GM21723 (cell line): ENCODE measurements around the gene LHFPL2.

ENCODE experiments used
- ATAC-seq: cut with Tn5 transposase; IDR thresholded peaks from one replicate; pipeline ENCODE4 v1.9.1; 2021; ENCODE audit warnings: mild to moderate bottlenecking, moderate library complexity; ENCODE audit not compliant: unreplicated experiment

LHFPL2 gene

DNA sequence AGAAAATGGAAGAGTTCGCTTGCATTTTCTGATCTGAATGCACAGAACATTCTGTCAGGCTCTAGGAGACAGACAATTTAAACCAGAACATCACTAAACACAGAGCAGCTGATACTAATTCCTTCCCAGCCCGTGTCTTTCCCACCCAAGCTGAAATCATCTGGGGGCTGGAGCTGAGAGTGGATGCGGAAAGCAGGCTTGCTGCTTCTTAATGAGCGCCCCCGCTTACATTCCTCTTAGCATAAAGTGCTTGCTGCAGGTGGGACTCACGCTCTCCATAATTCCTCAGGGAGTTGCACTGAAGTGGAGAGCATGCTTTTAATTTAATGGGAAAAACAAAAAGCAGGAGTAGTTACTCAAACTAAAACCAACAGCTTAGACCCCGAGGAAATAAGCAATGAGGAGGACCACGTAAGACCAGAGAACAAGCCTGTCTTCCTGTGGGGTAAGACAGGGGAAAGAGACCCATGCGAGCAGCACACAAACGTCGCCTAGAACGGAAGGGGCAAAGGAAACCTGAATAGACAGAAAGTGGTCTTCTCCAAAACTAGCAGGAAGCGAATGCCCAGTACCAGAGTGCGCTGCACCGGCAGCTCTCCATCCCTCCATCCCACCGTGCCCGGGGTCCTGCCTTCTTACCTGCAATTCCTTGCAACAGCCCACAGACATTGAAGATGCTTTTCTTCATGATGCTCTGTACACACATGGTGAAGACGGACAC lies 139.3 kb downstream of the LHFPL2 start:
- ATAC-seq = no peak

DNA sequence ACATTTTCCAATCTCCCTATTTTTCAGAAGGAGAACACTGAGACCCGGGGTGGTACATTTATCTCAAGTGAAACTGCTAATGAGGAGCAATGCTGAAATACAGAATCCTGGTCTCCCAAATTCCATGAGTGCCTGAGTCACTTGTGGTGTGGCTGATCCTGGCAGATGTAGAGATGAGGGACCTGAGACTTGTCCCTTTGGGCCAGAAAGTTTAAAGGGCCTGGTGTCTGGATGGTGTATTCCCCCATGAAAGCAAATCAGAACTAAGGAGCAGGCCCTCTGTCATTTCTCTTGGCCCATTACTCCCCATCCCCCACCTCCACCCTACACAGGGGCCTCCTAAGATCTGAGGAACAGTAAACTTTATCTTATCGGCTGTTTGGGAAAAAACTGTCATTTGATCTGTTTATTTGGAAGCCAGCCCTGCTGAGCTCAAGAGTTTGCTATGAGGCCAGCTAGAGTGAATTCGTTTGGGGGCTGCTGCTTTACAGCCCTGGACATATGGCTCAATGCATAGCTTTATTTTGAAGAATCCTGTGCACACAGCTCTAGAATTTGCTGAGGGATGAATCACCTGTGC lies 140.3 kb downstream of the LHFPL2 start:
- ATAC-seq = no peak

DNA sequence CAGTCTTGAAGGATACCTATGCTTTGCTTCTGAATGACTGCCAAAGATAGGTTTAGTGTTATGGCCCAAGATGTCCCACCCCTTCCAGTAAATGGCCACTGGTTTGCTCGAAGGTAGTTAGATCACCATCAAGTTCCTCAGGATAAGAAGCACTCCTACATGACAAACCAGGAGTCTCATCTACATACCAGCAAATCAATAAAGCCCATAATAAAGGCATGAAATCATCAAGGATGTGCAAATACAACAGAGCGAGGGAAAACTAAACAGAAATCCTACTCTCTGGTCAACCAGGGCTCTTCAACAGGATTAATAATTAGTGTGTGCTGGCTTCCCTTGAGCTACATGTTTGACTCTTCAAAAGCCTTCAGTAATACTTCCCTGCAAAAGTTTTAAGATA lies 141.0 kb downstream of the LHFPL2 start:
- no peak for ATAC-seq

DNA sequence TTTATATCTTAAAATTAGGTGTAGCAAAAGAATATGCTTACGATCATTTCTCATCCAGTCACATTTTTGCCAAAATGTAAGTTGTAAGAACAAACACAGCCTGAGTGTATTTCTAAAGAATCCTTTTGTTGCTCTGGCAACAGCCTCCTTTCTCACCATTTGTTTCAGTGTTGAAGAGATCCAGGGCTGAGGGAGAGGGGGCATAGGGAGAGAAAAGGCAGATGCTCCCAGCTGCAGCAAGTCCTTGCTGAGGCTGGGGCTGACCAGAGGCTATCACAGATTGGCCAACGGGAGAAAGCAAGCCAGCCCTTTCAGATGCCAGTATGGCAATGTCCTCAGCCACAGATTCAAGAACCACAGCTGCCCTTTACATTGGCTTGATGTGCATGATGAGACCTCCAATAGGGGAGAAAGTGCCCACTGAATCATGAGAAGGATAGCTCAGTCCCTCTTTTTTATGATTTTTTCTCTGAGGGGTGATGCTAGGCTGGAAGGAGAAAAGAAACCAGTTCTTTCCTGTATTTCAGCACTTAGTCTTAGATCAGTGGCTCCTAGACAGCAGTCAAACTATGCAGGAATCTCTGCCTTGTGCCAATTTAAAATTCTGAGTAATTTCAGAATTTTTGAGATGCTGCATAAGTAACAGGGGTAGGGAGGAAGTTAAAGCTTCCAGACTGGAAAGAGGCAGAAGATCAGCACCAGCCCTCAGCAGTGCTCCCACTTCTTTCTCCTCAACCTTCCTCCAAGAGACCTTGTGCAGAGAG lies 142.1 kb downstream of the LHFPL2 start:
- no peak for ATAC-seq

DNA sequence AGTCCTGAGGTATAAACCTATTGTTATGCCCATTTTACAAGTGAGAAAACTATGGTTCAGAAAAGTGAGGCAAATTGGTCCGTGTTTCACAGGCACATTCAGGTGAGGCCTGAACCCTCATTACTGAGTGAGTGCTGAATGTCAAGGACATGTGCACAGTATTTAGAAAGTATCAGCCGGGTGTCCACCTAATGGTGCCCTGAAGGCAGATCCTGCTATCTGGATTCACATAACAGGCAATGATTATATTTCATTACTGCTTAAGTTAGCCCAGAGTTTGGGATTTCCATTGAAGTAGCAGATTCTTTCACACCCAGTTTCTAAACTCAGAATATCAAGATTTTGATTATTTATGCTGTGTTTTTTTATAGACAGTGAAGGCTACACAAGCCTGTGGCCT lies 142.7 kb downstream of the LHFPL2 start:
- ATAC-seq = no peak

DNA sequence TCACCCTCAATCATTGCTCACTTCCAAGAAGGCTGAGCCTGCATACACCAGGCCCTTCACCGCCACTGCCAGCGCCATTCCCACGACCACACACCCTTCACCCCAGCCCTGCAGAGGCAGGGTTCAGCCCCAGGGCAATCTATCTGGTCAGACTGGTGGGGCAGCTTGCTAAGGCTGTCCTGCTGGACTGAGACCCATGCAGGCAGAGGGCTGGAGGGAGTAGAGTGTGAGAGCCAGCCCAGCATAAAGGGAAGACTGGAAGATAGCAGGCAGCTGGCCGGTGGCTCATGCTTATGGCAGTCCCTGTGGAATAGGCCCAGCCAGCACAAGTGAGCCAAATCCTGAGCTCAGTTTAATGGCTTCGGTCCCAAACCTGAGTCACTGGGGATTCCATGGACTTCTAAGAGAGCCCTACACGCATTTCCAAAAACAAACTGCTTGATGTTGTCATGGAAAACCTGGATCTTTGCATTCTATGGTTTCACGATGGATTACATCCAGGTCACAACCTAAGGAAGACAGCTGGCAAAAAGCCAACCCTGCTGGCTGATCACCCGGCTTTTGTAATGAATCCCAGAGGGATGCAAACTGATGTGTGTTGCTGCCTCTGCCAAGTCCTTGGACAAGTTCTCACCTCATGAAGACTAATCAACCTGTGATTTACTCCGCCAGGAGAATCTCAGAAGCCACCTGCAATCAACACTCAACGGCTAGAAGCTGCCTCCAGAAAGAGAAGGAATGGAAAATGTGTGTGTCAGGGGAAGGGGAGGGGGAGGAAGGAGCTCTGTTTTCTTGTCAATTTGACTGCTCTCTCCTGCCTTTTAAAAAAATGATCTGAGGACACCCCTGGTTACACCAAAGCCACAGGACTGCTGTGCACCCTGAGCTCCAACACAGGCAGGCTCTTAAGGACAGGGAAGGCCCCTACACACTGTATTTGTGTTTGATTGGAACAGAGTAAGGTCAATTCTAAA lies 143.6 kb downstream of the LHFPL2 start:
- no peak for ATAC-seq

DNA sequence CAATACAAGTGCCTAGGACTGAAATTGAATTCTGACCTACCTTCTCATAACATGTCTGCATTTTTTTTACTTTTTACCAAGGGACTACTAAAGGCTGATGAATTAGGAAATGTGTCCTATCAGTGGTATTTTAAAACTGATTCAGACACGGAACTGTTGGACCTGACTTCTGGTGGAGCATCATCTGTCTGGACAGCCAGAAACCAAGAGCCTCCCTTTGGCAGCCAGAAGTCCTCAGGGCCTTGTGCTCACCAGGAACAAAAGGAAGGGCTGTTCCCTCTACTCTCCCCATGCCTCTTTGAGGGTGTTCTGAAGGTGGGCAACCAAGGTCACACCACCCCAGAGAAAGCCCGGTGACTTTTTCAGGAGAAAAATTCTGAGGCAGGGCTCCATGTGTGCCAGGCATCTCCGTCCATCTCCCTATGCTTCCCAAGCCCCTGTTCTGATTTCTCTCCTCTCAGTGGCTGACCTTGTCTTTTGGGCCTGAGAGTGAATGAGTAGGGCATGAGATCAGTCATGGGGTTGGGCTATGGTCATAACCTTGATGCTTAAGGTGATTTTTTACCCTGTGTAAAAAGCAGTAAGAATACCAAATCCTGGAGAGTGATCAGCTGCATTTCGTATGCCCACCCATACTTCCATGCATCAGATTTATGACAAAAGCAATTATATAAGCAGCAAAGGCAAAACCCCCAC lies 144.5 kb downstream of the LHFPL2 start:
- ATAC-seq = no peak

DNA sequence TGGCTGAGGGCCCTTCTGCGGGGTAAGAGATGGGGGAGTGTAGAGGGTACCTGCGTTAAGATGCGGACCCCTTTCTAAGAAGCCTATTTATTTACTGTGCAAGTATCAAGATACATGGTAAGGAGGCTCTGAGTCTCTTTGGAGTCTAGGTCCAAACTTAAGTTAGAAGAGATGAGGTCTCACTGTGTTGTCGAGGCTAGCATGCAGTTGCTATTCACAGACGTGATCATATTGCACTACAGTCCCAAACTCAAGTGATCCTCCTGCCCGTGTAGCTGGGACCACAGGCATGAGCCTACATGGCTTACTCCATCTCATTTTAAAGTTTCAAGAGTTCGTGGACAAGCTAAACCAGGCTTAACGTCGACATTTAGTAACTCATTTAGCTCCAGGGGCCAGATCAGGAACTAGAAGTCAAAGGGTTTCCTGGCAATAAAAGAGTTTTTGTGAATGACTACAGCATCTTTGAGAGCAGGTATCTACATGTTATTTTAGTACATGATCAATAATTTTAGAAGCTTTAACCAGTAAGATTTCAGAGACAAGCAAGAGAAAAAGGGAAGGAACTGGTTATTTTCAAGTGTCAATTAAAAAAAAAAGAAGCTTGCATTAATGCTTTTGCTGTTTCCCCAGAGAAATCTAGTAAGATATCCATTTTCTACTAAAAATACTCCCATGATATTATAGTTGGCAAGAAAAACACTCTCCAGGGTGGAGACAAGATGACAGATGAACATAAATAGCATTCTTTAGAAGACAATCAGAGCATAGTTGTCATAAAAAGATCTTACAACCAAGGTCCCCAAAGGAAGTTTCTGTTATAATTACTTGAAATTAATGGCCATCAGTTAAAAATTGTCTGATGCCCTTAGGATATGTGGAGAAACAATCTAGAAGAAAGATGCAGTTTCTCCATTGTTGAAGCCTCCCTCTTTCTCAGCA lies 146.9 kb downstream of the LHFPL2 start:
- no peak for ATAC-seq

DNA sequence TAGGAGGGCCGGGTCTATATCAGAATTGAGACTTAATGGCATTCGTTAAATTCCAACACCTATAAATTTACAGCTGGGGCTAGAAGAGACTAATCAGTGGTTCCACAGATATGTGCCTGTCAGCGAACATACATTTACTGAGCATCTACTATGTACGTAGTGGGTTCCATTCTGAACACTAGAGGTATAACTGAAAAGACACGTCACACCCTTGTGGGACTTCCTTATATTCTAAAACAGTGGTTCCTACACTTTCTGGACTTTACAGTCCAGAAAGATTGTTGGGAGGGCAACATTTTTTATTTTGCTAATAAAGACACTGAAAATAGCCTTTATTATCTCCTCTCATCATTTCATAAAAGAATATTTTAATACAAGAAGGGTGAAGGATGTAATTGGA lies 147.7 kb downstream of the LHFPL2 start:
- no peak for ATAC-seq

DNA sequence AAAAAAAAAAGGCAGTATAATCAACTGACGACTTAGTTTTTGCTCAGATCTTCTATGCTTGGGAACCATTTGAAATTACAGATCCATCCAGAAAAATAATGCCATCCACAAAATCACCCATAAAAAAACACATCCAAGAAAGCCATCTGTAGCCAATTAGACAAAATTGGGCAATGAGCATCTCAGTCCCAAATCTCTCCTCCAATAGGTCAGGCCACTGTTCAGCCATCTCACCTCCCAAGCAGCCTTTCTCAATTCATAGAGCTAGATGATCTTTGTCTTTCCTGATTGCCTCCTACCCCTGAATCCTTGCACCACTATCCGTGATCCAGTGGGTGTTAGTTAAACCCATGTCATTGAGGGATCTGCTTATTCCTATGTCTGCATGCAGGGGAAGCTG lies 148.5 kb downstream of the LHFPL2 start:
- no peak for ATAC-seq

DNA sequence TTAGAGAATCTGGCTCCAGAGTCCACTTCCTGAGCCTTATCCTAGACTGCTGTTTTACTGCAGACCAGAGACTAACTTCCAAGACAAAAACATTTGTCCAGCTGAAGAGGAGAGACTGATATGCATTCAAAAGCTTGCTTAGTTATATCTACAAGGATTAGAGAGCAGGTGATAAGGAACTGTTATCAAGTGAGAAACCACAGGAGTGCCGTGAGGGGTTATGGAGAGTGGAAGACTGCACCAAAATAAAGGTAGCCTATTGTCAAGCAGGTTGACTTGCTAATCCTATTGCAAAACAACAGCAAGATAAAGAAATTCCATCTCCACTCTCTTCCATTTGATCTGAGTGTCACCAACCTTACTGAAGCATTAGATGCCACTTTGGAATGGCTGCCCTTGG lies 149.1 kb downstream of the LHFPL2 start:
- no peak for ATAC-seq

DNA sequence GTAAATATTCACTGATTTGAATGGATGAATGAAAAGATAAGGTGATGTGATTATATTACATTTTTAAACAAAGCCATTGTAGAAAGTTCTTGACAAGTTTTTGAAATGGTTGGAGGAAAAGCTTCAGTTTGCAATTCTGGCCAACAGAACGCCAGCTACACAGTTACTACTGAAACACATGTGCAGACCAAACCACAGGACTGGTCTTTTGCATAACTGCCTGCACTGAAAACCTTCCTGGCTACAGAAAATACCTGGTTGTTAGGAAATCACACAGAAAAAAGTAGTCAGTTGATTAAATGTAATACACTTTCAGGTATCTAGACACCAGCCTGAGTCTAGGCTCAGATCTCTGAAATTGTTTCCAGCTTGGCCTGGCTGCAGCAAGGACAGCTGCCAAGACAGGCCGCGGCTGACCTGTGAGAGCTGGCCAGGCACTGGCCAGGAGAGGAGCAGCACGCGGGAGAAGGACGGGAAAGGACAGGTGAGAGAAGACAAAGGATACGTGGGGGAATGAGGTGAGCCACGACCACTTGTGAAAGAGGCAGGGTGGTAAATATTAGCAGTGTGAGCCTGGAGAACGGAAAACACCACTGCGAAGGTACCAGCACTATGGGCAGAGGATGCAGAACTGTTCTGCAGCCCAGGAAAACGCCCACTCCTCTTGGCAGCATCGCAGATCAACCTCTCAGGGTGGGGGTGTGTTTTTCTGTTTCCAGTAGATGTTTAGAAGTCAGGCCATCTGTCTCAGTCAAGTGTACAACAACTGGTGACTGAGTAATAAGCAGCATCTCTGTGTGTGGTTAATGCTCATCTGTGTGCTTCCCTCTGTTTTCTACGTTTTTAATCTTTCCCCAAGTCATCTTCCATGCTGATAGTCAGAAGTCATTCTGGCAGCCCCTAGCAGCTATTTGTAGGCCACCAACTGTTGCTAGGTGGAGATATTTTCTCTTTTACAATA lies 150.7 kb downstream of the LHFPL2 start:
- ATAC-seq = peak; percentile 54

DNA sequence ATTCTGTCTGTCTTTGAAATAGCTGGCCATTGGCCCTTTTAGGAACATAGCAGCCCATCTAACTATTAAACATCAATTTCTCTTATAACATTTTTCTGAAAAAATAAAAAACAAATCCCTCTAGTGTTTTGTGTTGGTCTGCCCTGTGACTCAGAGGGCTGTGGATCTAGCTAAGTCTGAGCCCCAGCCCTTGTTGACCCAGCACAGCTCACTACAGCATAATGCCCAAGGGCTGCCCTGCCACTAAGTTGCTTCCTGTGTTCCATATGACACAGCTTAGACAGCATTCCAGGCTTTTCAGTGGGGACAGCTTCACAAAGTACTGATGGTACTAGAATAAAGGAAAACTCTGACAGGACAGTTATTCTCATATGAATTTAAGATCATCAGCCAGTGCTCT lies 152.2 kb downstream of the LHFPL2 start:
- ATAC-seq = no peak

DNA sequence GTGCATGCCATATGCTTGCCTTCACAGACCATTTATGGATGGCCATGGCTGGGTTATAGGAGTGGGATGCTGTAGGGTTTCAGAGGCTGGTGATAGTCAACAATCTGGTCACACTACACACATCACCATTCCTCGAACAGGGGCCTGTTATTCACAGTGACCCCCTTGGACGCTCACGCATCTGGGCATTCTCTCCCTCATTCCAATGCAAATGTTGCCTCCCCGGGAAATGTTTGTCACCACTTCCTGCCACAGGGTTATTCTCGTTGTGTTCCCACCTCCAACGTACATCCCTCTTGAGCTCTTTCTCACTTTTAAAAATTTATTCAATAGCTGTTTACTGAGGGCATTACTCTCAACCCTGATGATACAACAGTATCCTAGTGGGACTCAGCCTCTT lies 152.8 kb downstream of the LHFPL2 start:
- ATAC-seq = no peak

DNA sequence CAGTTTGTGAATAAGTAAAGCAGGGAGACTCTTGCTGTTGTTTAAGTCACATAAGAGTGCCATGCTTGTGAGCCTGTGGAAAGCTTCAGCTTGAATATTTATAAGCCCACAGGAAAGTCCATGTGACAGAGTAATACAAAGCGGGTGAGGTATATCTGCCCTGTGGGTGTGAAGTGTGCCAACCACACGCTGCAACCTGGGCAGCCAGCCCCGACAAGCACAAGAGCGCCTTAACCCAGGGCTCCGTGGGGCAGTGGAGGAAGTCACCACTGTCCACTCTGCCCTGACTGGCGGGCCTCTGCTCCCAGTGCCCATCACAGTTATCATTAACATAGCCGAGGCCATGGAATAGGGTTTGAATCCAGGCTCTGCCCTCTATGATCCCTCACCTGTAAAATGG lies 155.9 kb downstream of the LHFPL2 start:
- no peak for ATAC-seq

DNA sequence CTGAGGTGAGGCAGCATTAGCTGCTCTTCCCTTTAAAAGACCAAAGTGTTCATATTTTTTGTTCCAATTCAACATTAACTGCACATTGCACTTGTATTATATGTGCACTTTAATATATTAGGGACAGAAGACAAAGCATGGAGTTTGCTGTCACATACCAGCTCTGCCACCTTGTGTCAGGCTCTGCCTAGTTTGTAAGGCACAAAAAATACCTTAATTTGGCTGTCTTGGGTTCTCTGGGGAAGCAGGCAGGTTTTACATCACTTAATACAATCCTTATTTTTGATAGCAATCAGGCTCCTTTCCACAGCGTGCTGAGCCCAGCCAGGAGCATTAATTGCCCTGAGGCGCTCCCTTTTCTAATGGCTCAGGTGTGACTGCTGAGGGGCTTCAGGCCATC lies 156.3 kb downstream of the LHFPL2 start:
- ATAC-seq = no peak

DNA sequence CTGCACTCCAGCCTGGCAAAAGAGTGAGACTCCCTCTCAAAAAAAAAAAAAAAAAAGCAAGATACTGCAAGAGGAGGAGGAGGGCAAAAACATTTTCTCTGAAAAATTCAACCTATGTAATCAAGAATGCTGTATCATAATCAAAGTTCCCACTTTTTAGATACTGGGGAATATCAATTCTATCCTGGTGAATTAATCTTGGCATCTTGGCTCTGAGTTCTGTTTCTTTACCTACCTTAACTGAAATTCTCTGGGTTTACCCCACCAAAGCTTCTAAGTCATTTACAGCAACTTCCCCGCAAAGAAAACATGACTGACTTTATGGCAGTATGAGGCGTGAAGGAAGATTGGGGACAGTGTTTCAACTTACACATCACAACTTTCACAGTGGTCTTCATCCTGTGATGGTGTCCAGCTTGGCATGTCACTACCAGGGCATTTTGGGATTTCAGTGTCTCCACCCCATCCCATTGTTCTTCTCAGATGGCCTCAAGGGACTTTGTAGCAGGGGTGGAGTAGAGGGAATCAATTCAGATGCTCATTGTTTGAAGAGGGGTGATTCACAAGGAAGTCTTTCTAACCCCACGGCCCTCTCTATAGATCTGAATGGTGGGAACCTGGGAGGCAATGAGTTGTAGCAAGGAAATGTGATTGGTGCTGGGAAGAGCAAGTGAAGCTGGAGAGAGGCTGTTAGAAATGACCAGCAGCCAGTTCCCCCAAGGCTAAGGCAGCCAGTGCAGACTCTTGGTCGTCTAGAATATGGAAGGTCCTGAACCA lies 157.7 kb downstream of the LHFPL2 start:
- ATAC-seq = no peak
